Activated naive CD4-positive, alpha-beta T cell treated with anti-CD3 and anti-CD28 coated beads, Interleukin-2, amount 50 U/mL, for 16 hours (primary cell): ENCODE data around the gene RIMBP2.

Experiments used
- DNase-seq: peaks from one replicate; pipeline ENCODE4 v3.0.0-alpha.2; 2020

The RIMBP2 gene

DNA sequence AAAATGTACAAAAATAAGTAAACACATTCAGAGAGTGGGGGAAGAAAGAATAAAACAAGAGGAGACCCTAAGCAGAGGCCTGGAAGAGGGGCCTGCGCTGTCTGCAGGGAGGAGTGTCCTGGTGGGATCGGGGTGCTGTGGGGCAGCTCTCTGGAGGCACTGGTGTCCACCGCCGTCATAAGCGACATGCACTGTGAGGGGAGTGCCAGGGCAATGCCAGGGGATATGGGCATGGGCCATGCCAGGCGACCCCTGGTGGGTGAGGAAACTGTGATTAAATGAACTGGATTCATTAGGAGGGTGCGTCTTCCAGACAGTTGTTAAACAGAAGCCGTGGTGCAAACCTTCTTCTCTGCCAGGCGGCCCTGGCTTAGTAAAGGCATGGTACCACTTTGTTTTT lies 261.8 kb downstream of the RIMBP2 start:
- DNase-seq, result no peak

GRCh38 chr12:130452546-130452945 lies 263.6 kb downstream of the RIMBP2 start:
- DNase-seq, result no peak

GRCh38 chr12:130451001-130451930 lies 264.8 kb downstream of the RIMBP2 start:
- DNase-seq, result no peak

GRCh38 chr12:130449291-130449690 lies 266.8 kb downstream of the RIMBP2 start:
- no peak for DNase-seq

GRCh38 chr12:130448044-130448821 lies 267.9 kb downstream of the RIMBP2 start:
- DNase-seq, result no peak

DNA sequence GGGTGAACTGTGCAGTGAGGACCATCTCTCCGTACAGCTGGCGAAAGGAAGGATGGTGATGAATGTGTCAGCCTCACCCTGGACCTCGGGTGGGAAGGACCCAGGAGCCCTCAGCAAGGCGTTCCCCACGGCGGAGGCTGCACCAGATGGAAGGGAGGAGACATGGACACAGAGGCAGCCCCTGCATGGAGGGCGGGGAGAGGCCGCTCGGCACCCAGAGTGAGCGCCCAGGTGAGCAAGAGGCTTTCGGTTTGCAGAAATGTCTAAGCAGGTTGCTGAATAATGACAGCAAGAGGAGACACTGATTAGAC lies 268.5 kb downstream of the RIMBP2 start:
- DNase-seq, result no peak

DNA sequence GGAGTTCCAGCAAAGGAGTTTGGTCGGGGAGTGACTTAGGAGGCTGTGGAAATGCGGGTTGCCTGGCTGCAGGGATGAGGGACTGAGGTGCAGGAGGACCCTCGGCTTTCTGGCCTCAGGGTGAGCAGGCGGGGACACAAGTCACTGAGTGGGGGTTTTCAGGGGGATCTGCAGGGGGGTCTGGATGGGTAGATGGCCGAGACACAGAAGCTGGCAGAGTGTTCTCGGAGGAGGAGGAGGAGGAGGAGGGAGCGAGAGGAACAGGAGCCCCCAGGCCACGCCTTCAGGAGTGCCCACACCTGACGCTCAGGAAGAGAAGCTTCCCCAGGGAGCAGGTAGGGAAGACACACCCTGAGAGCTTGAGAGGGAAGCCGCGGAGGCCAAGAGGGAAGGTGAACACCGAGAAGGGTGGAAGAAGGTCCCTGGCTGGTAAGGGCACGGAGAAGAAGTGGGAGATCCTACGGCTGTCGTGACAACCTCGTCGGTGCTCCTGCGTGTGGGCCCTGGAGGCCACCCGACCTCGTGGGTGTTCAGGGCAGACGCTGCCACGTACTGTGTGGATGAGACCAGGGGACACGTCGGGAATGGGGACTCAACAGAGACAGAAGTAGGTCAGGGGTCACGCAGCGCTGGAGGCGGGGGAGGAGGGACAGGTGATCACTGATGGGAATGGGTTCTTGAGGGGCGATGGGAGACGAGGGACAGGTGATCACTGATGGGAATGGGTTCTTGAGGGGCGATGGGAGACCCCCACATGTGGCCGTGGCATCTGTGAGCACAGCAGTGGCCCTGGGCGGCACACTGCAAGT lies 269.0 kb downstream of the RIMBP2 start:
- no peak for DNase-seq

DNA sequence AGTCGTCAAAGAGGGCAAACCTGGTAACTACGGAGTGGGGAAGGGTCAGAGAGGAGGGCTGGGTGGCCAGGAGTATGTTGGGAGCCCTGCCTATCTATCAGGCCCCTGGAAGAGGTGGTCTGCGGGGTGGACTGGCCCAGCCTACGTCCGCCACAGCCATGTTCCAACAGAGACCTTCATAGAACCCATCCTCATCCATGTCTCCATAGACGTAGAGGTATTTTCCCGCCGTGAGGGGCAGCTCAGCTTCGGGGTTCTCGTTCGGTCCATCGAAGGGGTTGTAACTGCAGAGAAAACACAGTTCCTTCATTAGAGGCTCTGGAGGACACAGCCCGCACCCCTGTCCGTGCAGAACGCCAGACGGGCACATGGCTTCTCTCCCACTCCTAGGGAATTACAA lies 271.1 kb downstream of the RIMBP2 start:
- DNase-seq, result no peak

GRCh38 chr12:130444061-130444460 lies 272.0 kb downstream of the RIMBP2 start:
- no peak for DNase-seq

GRCh38 chr12:130441771-130442760 lies 274.0 kb downstream of the RIMBP2 start:
- DNase-seq, result no peak

DNA sequence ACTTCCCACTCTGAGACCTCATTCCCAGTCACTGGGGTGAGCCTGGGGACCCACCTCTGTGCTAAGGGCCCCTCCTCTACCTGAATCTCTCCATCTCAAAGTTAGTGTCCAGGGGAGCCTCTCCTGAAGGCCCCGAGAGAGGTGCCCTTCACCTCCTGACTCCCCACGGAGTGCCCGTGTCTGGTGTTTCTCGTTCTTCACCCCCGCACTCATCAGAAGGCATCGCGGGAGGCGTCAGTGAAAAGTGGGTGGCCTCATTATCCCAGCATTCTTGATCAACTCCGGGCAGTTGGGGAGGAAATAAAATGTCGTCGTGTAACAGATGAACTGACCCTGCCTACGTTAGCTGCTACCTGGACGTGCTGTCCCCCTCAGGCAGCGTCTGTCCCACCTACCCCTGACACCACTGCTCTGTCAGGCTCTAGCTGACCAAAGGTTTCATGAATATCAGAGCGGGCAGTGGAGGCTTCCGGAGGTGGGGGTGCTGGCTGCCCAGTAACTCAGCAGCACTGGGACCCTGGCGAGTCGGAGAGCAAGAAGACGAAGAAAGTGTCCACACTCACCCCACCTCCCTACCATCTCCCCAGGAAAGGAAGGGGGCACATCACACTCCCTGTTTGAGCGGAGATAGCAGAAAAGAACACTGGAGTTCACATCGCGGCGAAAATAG lies 275.6 kb downstream of the RIMBP2 start:
- DNase-seq, result no peak

DNA sequence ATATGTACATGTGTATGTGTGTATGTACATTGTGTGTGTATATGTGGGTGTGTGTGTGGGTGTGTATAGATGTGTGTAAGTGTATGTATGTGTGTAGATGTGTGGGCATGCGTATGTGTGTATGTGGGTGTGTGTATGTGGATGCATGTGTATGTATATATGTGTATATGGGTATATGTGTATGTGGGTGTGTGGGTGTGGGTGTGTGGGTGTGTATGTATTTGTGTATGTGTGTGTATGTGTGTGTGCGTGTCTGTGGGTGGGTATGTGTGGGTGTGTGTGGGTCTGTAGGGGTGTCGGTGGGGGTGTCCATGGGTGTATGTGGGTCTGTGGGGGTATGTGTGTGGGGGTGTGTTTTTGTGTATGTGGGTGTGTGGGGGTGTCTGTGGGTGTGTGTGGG lies 276.8 kb downstream of the RIMBP2 start:
- DNase-seq, result no peak

DNA sequence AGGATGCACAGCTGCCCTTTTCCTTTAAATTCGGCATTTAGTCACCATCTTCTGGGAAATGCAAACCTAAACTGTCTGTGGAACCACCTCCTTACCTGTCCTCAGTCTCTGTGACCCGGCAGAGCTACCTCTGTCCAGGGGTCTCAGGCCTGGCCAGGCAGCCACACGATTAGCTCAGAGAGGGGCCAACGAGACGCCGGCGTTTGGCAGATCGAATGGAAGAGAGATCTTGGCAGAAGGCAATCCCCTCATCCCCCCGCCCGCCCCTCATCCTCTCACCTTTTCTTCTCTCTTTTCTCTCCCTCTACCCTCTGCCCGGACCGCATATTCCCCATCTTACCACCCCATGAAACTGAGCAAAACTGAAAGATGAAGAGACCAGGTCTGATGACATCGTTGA lies 277.4 kb downstream of the RIMBP2 start:
- DNase-seq, result no peak

DNA sequence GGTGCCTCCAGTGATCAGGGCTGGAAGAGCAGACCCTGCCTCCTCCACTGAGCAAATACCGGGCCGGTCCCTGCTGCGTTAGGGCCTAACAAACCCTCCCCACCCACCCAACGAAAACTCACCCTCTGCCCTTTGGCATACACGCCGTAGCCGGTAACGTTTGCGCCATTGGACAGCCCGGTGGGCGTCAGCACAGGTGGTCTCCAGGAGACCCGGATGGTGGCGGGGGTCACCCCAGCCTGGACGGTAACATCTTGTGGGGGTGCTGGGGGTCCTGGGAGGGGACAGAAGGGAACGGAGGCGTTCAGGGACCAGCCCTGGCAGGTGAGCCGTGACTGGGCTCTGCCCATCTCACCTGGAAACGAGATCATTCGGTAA lies 277.9 kb downstream of the RIMBP2 start:
- no peak for DNase-seq

DNA sequence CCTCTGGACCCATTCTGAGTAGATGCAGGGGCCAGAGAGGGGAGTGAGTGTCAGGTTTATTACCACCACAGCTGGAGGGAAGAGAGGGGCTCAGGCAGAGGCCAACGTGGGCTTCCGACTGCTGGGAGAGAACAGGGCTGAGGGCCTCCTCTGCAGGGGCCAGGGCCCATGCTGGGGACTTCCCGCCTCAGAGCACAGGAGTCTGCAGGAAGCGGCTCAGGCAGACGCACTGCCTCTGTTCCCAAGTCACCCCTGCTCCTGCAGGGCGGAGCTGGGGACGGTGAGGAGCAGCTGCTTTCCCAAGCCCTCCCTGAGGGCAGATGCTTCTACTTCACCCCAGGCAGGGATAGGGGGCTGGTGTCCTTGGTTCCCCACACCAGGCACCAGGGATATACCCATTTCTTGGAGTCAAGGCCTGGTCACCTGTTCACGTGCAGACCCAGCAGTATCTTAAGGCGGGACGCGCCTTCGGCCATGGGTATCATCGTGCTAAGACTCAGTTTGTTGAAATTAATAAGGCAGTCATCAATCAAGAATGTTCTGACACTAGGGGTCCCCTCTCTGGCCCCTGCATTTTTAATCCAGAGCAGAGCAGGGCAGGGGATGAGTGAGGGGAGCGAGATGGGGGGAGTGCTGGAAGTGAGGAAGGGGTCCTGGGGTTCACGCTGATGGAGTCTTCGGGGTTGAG lies 278.4 kb downstream of the RIMBP2 start:
- no peak for DNase-seq

DNA sequence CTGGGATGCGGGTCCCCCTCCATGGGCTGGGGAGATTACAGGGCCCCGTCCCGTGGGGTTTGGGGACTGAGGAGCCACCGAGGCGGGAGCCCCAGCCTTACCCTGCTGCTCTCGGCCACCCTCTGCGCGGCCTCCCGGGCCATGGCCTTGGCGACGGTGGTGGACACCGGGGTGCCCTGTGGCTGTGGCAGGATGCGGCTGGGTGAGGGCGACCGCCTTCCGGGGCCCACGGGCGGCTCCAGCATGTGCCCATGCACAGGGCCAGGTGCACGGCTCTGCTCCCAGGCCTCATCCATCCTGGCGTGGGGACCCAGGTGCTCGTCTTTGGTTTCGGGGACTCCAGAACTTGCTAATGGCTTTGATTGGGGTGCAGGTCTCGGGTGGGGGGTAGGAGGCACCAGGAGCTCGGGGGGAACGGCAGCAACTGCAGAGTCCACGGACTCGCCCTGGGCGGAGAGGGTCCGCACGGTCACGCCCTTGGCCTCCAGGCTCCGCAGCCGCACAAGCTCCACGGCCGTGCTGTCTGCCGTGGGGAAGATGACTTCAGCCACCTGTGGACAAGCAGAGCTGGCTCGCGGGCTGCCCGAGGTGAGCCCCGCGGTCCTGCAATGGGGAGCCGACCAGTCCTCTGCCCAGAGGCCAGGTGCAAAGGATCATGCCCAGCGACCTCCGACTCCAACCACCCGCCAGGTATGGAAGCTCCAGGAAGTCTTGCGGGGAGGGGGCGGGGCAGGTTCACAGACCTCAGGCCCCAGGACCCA lies 279.2 kb downstream of the RIMBP2 start:
- no peak for DNase-seq

GRCh38 chr12:130435826-130436225 lies 280.3 kb downstream of the RIMBP2 start:
- DNase-seq, result no peak

GRCh38 chr12:130435331-130435730 lies 280.8 kb downstream of the RIMBP2 start:
- no peak for DNase-seq

GRCh38 chr12:130434560-130434959 lies 281.5 kb downstream of the RIMBP2 start:
- DNase-seq, result no peak

GRCh38 chr12:130433834-130434233 lies 282.3 kb downstream of the RIMBP2 start:
- no peak for DNase-seq
